ENCODE data around the gene GRHL1. TPM values are rescaled to one million over a fixed set of nuclear protein-coding genes. Genes with fewer than 3 reads are reported as not detected.

The GRHL1 gene
- total and polyA plus RNA-seq, 2 of the 8 experiments (the other 6 are each of a cell fraction or from before 2014, with no cell fraction given): 1.3 to 3.6 TPM

Other genes with a start within 250 kb of the GRHL1 start
- 25.2 and 25.8 TPM in 2 replicates for gene TAF1B, start 108.2 kb upstream of the GRHL1 start, total RNA-seq (2021; fragmentation: NEBNext Ultra II Directional; extraction: Animal tissue kit (Norgen Biotek cat#: 25700))
- 5.4 and 6.6 TPM in 2 replicates for gene TAF1B, start 108.2 kb upstream of the GRHL1 start, polyA plus RNA-seq (2011; rRNA removed)
- 4.6 and 6.4 TPM in 2 replicates for gene KLF11, start 91.9 kb downstream of the GRHL1 start, total RNA-seq (2021; fragmentation: NEBNext Ultra II Directional; extraction: Animal tissue kit (Norgen Biotek cat#: 25700))
- 8.6 and 10.1 TPM in 2 replicates for gene KLF11, start 91.9 kb downstream of the GRHL1 start, polyA plus RNA-seq (2011; rRNA removed)
- 0.13 and 0.25 TPM in 2 replicates for gene CYS1, start 128.7 kb downstream of the GRHL1 start, total RNA-seq (2021; fragmentation: NEBNext Ultra II Directional; extraction: Animal tissue kit (Norgen Biotek cat#: 25700))
- gene CYS1, start 128.7 kb downstream of the GRHL1 start, polyA plus RNA-seq (2011; rRNA removed): 0.09 and 0.57 TPM in 2 replicates
- gene RRM2, start 171.0 kb downstream of the GRHL1 start, total RNA-seq (2021; fragmentation: NEBNext Ultra II Directional; extraction: Animal tissue kit (Norgen Biotek cat#: 25700)): 215 and 228 TPM in 2 replicates
- 37.7 and 58.8 TPM in 2 replicates for gene RRM2, start 171.0 kb downstream of the GRHL1 start, polyA plus RNA-seq (2011; rRNA removed)

Measured in H1 (cell line).